GM12891 (cell line): ENCODE measurements around the gene C16orf95.

Experiments
- POLR2A ChIP-seq: IDR thresholded peaks from 2 replicates; pipeline ENCODE4 v1.6.1; 2011; ENCODE audit warnings: low read depth, low read length, control low read depth
- SPI1 ChIP-seq: IDR thresholded peaks from 2 replicates; pipeline ENCODE4 v1.6.1; 2011; ENCODE audit warnings: low read depth, low read length, control low read depth

GRCh38 chr16:87325423-87325858 is 8.2 kb upstream of the C16orf95 start:
- no peak for TF ChIP-seq SPI1
- TF ChIP-seq POLR2A = no peak
